Parathyroid adenoma (tissue), 2 donors: ENCODE measurements around the gene KCNJ16.

Source experiments
- H2AFZ ChIP-seq: fragments of 300-600 bp; sonication (generic); one replicate; pipeline ENCODE4 v1.7.0; 2017; ENCODE audit warnings: antibody characterized with exemption, mild to moderate bottlenecking
- H3K27ac ChIP-seq: fragments of 300-600 bp; sonication (generic); one replicate; pipeline ENCODE4 v1.7.0; 2017
- H3K27me3 ChIP-seq: fragments of 300-600 bp; sonication (generic); one replicate; pipeline ENCODE4 v1.7.0; 2017; ENCODE audit warnings: low read length; ENCODE audit not compliant: control insufficient read depth, insufficient read depth
- H3K36me3 ChIP-seq: fragments of 300-600 bp; sonication (generic); one replicate; pipeline ENCODE4 v1.7.0; 2017; ENCODE audit warnings: low read length; ENCODE audit not compliant: control insufficient read depth, insufficient read depth
- H3K4me1 ChIP-seq: fragments of 300-600 bp; sonication (generic); one replicate; pipeline ENCODE4 v1.7.0; 2017; ENCODE audit warnings: control low read depth
- H3K4me2 ChIP-seq: fragments of 300-600 bp; sonication (generic); one replicate; pipeline ENCODE4 v1.7.0; 2017; ENCODE audit warnings: low read length
- H3K4me3 ChIP-seq: fragments of 300-600 bp; sonication (generic); one replicate; pipeline ENCODE4 v1.7.0; 2017; ENCODE audit warnings: low read depth, low read length
- H3K79me2 ChIP-seq: fragments of 300-600 bp; sonication (generic); one replicate; pipeline ENCODE4 v1.7.0; 2017; ENCODE audit warnings: control low read depth
- H3K9ac ChIP-seq: fragments of 300-600 bp; sonication (generic); one replicate; pipeline ENCODE4 v1.7.0; 2017; ENCODE audit warnings: mild to moderate bottlenecking
- H3K9me3 ChIP-seq: fragments of 300-600 bp; sonication (generic); one replicate; pipeline ENCODE4 v1.7.0; 2017; ENCODE audit warnings: low read length; ENCODE audit not compliant: control insufficient read depth
- CTCF ChIP-seq: fragments of 300-600 bp; sonication (generic); IDR thresholded peaks from one replicate; pipeline ENCODE4 v1.7.0; 2017; ENCODE audit warnings: antibody characterized with exemption, mild to moderate bottlenecking
- donor health status: primary hyperparathyroidism.

KCNJ16 gene

GRCh38 chr17:70183508-70183907 lies 108.5 kb downstream of the KCNJ16 start:
- H3K4me2 ChIP-seq = peak overlapping the region; percentile 38
- no peaks in the 10 kb centered on the region for H3K9me3 ChIP-seq
- H3K27ac ChIP-seq = peak overlapping the region; percentile 99
- no peak overlapping the region for H3K9ac ChIP-seq
- no peak for TF ChIP-seq CTCF
- H3K36me3 ChIP-seq = no peaks in the 10 kb centered on the region
- no peak overlapping the region for H2AFZ ChIP-seq
- H3K4me3 ChIP-seq = no peak overlapping the region
- H3K27me3 ChIP-seq = no peaks in the 10 kb centered on the region
- H3K79me2 ChIP-seq = peaks cover 3% of the 10 kb centered on the region
- H3K4me1 ChIP-seq = peaks cover 13% of the 10 kb centered on the region

- Histone ChIP-seq H3K27ac (peak overlapping the region; percentile 99), H3K79me2 (peaks cover 3% of the 10 kb centered on the region), H3K27me3 (no peaks in the 10 kb centered on the region), H3K4me2 (no peak overlapping the region), H3K9ac (no peak overlapping the region), H3K4me1 (peaks cover 13% of the 10 kb centered on the region), H3K4me3 (no peak overlapping the region), H3K9me3 (no peaks in the 10 kb centered on the region), H2AFZ (no peak overlapping the region), H3K36me3 (no peaks in the 10 kb centered on the region)
- no peak for TF ChIP-seq CTCF
Observed at GRCh38 chr17:70184207-70184606, 109.2 kb downstream of the KCNJ16 start.

- H3K79me2 ChIP-seq = no peaks in the 10 kb centered on the region
- no peak for TF ChIP-seq CTCF
- H3K27ac ChIP-seq = peak overlapping the region; percentile 63
Observed at GRCh38 chr17:70184770-70185169, 109.7 kb downstream of the KCNJ16 start.

More at GRCh38 chr17:70184770-70185169, 109.7 kb downstream of the KCNJ16 start:
- no peak overlapping the region for H2AFZ ChIP-seq
- no peak overlapping the region for H3K9ac ChIP-seq
- no peak overlapping the region for H3K4me2 ChIP-seq
- no peak overlapping the region for H3K4me3 ChIP-seq
- no peaks in the 10 kb centered on the region for H3K27me3 ChIP-seq
- H3K36me3 ChIP-seq = no peaks in the 10 kb centered on the region
- H3K9me3 ChIP-seq = no peaks in the 10 kb centered on the region
- peaks cover 13% of the 10 kb centered on the region for H3K4me1 ChIP-seq
